ENCODE measurements around the gene UIMC1.
A peak's percentile ranks its signal among the peaks of the same experiment; 100 is the strongest.
"Not testable (repeated sequence)": the region's sequence is repeated elsewhere in the genome, so short reads cannot be mapped to it uniquely, and the experiment has no call there.

The UIMC1 gene

DNA sequence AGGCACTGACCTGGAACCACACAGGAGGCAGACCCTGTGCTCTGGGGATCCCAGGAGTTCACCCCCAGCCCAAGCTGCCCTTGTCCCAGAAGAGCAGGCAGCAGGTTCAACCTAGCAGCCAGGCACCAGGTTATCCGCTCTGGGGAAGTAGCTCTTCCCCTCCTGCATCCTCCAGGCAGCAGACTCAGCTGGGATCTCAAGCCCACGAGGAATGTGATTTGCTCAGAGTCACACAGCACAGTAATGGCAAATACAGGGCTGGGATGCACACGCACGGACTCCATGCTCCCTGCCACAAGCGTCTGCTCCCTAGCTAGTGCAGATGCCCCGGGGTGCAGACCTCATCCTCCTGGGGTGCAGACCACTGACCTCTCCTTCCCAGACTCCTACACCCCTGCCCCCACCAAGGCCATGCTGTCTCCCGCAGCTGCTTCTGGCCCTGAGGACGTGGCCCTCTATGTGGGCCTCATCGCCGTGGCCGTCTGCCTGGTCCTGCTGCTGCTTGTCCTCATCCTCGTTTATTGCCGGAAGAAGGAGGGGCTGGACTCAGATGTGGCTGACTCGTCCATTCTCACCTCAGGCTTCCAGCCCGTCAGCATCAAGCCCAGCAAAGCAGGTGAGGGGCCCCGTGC lies 132.9 kb downstream of the UIMC1 start:
- Mint-ChIP-seq H3K4me1 (ENCODE audit: low read depth in 2 of 2) (peaks cover 21 to 29% of the 10 kb centered on the region in 2 donors), H3K4me3 (peak overlapping the region in 1 of 2 donors; percentile 31), H3K27me3 (peaks cover 21 to 33% of the 10 kb centered on the region in 2 donors), H3K36me3 (ENCODE audit: insufficient read depth) (peaks cover 23% of the 10 kb centered on the region), H3K9me3 (peaks cover 3 to 6% of the 10 kb centered on the region in 2 donors), H3K27ac (peak overlapping the region in 1 of 2 donors; percentile 71)
- no peak for ATAC-seq (replicated peaks)
- no peak for DNase-seq

DNA sequence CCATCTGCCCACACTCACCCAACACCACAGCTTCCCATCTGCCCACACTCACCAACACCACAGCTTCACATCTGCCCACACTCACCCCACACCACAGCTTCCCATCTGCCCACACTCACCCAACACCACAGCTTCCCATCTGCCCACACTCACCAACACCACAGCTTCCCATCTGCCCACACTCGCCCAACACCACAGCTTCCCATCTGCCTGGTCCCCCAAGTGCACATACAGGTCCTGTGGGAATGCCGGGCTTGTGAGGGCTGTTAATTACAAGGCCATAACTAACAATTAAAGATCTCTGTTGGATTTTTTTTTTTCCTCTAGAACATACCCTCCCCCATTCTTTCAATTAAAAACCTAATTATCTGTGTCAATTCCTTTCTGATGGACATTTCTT lies 133.6 kb downstream of the UIMC1 start:
- ATAC-seq (replicated peaks); H3K9me3 Mint-ChIP-seq: not testable (repeated sequence)
- DNase-seq: peak in 1 of 3 experiments; percentile 29
- peaks cover 19 to 26% of the 10 kb centered on the region in 2 donors for H3K27me3 Mint-ChIP-seq
- peak overlapping the region; percentile 71 to 90 for H3K27ac Mint-ChIP-seq
- peaks cover 21 to 28% of the 10 kb centered on the region in 2 donors for H3K4me1 Mint-ChIP-seq (ENCODE audit: low read depth in 2 of 2)
- peaks cover 23% of the 10 kb centered on the region for H3K36me3 Mint-ChIP-seq (ENCODE audit: insufficient read depth)
- peak overlapping the region; percentile 20 to 33 for H3K4me3 Mint-ChIP-seq

DNA sequence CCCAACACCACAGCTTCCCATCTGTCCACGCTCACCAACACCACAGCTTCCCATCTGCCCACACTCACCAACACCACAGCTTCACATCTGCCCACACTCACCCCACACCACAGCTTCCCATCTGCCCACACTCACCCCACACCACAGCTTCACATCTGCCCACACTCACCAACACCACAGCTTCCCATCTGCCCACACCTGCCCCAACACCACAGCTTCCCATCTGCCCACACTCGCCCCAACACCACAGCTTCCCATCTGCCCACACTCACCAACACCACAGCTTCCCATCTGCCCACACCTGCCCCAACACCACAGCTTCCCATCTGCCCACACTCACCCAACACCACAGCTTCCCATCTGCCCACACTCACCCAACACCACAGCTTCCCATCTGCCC lies 134.0 kb downstream of the UIMC1 start:
- H3K4me1 Mint-ChIP-seq (ENCODE audit: low read depth in 2 of 2): peaks cover 21 to 28% of the 10 kb centered on the region in 2 donors
- peaks cover 23% of the 10 kb centered on the region for H3K36me3 Mint-ChIP-seq (ENCODE audit: insufficient read depth)
- peak in 1 of 3 experiments; percentile 21 for DNase-seq
- H3K27me3 Mint-ChIP-seq: peaks cover 19 to 23% of the 10 kb centered on the region in 2 donors
- H3K9me3 Mint-ChIP-seq; H3K4me3 Mint-ChIP-seq; ATAC-seq (replicated peaks): not testable (repeated sequence)
- H3K27ac Mint-ChIP-seq: peak overlapping the region; percentile 71 to 90

DNA sequence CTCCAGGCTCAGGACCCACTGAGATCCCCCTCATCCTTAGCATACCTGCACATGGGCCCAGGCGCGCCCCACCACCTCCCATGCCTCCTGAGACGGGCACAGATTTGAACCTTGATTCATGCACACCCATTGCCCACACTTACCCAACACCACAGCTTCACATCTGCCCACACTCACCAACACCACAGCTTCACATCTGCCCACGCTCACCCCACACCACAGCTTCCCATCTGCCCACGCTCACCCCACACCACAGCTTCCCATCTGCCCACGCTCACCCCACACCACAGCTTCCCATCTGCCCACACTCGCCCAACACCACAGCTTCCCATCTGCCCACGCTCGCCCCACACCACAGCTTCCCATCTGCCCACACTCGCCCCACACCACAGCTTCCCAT lies 135.9 kb downstream of the UIMC1 start:
- not testable (repeated sequence) for ATAC-seq (replicated peaks); DNase-seq; H3K4me3 Mint-ChIP-seq; H3K9me3 Mint-ChIP-seq
- H3K4me1 Mint-ChIP-seq (ENCODE audit: low read depth in 2 of 2): peaks cover 13 to 18% of the 10 kb centered on the region in 2 donors
- H3K36me3 Mint-ChIP-seq (ENCODE audit: insufficient read depth): peaks cover 20% of the 10 kb centered on the region
- peak overlapping the region in 1 of 2 donors; percentile 57 for H3K27ac Mint-ChIP-seq
- H3K27me3 Mint-ChIP-seq: peaks cover 22 to 29% of the 10 kb centered on the region in 2 donors

DNA sequence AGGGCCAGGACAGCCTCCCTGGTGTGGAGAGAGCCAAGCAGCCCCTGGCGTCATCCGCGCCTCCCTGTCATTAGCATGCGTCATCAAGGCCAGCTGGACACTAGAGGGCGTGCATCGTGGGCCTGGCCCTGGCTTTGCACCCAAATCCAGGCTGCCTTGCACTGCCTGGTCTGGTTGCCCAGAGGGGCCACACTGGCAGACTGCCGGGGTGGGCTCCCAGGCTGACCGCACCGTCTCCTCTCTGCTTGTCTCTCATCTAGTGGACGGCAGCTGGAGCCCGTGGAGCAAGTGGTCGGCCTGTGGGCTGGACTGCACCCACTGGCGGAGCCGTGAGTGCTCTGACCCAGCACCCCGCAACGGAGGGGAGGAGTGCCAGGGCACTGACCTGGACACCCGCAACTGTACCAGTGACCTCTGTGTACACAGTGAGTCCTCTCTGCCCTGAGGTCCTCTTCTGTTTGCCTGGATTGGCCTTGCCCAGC lies 136.4 kb downstream of the UIMC1 start:
- Mint-ChIP-seq H3K9me3 (peaks cover 3 to 6% of the 10 kb centered on the region in 2 donors), H3K4me3 (no peak overlapping the region), H3K27me3 (peaks cover 22 to 29% of the 10 kb centered on the region in 2 donors), H3K4me1 (ENCODE audit: low read depth in 2 of 2) (peaks cover 10 to 14% of the 10 kb centered on the region in 2 donors), H3K36me3 (ENCODE audit: insufficient read depth) (peaks cover 20% of the 10 kb centered on the region), H3K27ac (peak overlapping the region in 1 of 2 donors; percentile 57)
- DNase-seq (no peak), ATAC-seq (replicated peaks) (no peak)

DNA sequence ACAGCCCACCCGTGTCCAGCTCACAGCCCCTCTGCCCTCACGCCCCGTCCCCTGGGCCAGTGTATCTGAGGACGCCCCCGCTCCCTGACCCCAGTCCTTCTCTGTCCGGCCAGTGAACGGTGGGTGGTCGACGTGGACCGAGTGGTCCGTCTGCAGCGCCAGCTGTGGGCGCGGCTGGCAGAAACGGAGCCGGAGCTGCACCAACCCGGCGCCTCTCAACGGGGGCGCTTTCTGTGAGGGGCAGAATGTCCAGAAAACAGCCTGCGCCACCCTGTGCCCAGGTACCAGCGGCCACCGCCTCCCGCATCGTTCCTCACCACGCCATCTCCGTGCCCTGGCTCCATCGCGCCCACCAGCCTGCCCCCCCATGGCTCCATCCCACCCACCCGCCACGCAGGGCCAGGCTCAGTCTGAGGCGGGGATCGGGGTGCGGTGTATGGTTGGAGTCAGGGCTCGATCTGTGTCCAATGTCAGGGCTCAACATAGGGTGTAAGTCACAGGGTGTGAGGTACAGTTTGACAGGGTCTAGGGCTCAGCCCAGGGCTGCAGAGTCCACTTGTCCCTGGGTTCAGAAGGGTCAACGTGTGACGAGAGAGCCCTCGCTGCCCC lies 137.0 kb downstream of the UIMC1 start:
- ATAC-seq (replicated peaks) (no peak), DNase-seq (no peak)
- peaks cover 25 to 31% of the 10 kb centered on the region in 2 donors for H3K27me3 Mint-ChIP-seq
- H3K4me3 Mint-ChIP-seq: no peak overlapping the region
- H3K4me1 Mint-ChIP-seq (ENCODE audit: low read depth in 2 of 2): peaks cover 10% of the 10 kb centered on the region in 2 donors
- peaks cover 3 to 6% of the 10 kb centered on the region in 2 donors for H3K9me3 Mint-ChIP-seq
- peaks cover 20% of the 10 kb centered on the region for H3K36me3 Mint-ChIP-seq (ENCODE audit: insufficient read depth)
- no peak overlapping the region for H3K27ac Mint-ChIP-seq

DNA sequence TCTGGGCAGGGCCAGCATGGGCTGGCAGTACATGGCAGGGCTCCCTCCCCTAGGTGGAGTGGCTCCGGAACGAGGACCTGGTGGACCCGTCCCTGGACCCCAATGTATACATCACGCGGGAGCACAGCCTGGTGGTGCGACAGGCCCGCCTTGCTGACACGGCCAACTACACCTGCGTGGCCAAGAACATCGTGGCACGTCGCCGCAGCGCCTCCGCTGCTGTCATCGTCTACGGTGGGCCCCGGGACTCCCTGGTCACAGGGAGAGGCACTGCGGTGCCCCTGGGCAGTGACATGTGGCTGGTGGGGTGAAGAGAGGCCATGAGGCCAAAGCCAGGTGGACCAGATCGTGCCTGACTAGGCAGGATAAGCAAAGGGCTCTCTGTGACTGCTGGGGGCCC lies 137.8 kb downstream of the UIMC1 start:
- H3K4me1 Mint-ChIP-seq (ENCODE audit: low read depth in 2 of 2): peaks cover 7 to 10% of the 10 kb centered on the region in 2 donors
- peaks cover 32 to 39% of the 10 kb centered on the region in 2 donors for H3K27me3 Mint-ChIP-seq
- ATAC-seq (replicated peaks): no peak
- H3K27ac Mint-ChIP-seq: no peak overlapping the region
- H3K36me3 Mint-ChIP-seq (ENCODE audit: insufficient read depth): peaks cover 16% of the 10 kb centered on the region
- no peak overlapping the region for H3K4me3 Mint-ChIP-seq
- no peak for DNase-seq
- H3K9me3 Mint-ChIP-seq: peaks cover 3 to 6% of the 10 kb centered on the region in 2 donors

DNA sequence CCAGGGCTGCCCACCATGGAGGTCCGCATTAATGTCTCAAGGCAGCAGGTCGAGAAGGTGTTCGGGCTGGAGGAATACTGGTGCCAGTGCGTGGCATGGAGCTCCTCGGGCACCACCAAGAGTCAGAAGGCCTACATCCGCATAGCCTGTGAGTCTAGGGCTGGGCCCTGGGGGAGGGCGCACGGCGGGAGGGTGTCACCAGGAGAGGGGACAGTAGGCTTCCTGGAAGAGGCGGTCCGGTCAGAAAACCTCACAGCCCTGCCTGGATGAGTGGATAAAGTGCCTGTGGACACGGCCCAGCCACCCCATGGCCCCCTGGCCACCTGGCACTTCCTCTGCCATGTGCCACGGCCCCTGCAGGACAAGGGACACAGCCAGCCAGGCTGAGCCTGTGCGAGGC lies 138.5 kb downstream of the UIMC1 start:
- Mint-ChIP-seq H3K9me3 (peaks cover 2 to 6% of the 10 kb centered on the region in 2 donors), H3K4me3 (no peak overlapping the region), H3K27me3 (peaks cover 35 to 45% of the 10 kb centered on the region in 2 donors), H3K4me1 (ENCODE audit: low read depth in 2 of 2) (peaks cover 7% of the 10 kb centered on the region in 2 donors), H3K36me3 (ENCODE audit: insufficient read depth) (peaks cover 10% of the 10 kb centered on the region), H3K27ac (no peak overlapping the region)
- ATAC-seq (replicated peaks): no peak
- no peak for DNase-seq

DNA sequence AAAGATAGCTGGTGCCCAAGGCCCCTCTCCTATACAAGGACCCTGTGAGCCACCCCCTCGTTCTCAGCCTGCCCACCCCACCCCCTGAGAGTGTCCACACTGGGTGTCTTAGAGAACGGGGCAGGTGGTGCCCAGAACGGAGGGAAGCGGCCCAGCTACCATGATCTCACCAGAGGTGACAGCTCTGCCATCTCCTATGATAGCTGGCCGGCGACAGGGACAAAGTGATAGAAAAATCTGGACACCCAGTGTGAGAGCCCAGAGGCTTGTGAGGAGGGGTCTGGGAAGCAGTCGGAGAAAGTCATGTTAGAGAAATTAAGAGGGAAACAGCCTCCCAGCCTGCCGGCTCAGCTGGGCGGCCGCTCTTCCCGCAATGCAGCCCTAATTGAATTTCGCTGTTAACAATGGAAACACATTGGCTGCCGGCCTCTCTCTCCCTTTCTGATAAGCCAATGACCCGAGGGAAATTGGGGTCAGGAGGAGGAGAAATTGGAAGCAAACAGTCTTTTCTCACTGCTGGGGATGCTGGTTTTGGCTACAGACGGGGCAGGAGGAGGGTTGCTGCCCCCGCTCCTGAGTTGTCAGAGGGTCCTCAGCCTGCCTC lies 139.8 kb downstream of the UIMC1 start:
- Mint-ChIP-seq H3K4me1 (ENCODE audit: low read depth in 2 of 2) (peaks cover 4 to 7% of the 10 kb centered on the region in 2 donors), H3K9me3 (peaks cover 0 to 6% of the 10 kb centered on the region in 2 donors), H3K27ac (no peak overlapping the region), H3K27me3 (peaks cover 44 to 56% of the 10 kb centered on the region in 2 donors), H3K36me3 (ENCODE audit: insufficient read depth) (peaks cover 7% of the 10 kb centered on the region), H3K4me3 (no peak overlapping the region)
- DNase-seq (no peak), ATAC-seq (replicated peaks) (no peak)

DNA sequence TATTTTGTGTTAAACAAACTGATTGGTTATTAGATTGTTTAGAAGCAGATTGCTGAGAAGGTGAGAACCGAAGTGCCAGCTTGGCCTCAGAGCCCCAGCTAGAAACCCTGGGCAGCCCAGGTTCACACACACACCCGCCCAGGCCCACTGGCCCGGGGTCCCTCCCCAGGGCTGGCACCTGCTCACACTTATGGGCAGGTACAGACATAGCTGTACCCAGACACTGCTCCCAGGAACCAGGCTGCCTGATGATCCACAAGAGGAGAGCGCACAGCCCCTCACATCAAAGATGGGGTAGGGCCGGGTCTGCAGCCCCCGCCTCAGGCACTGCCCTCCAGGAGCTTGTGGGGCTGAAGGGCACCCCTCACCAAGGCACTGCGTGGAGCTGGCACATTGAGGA lies 140.6 kb downstream of the UIMC1 start:
- Mint-ChIP-seq H3K4me1 (ENCODE audit: low read depth in 2 of 2) (peaks cover 4 to 7% of the 10 kb centered on the region in 2 donors), H3K9me3 (peaks cover 0 to 6% of the 10 kb centered on the region in 2 donors), H3K4me3 (no peak overlapping the region), H3K27me3 (peaks cover 44 to 65% of the 10 kb centered on the region in 2 donors), H3K27ac (no peak overlapping the region), H3K36me3 (ENCODE audit: insufficient read depth) (peaks cover 7% of the 10 kb centered on the region)
- no peak for DNase-seq
- ATAC-seq (replicated peaks): no peak

DNA sequence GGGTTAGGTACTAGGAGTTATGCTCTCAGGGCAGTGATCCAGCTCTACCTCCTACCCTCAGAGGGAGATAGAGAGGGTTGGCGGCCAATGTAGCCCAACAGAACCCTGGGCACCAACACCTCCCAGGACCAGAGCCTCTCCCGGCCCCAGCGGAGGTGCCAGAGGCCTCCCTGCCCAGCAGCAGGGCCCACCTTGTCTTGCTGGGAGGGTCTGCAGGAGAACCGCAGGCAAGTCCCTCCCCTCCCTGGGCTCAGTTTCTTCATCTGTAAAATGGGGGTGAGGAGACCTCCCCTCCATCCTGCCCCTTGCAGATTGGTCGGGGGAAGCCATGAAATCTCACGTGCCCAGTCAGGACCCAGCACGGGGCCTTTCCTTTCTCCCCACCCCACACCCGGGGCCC lies 141.8 kb downstream of the UIMC1 start:
- H3K27ac Mint-ChIP-seq: no peak overlapping the region
- DNase-seq (no peak), ATAC-seq (replicated peaks) (no peak)
- H3K9me3 Mint-ChIP-seq: no peaks in the 10 kb centered on the region
- H3K4me3 Mint-ChIP-seq: no peak overlapping the region
- peaks cover 51 to 75% of the 10 kb centered on the region in 2 donors for H3K27me3 Mint-ChIP-seq
- no peaks in the 10 kb centered on the region for H3K36me3 Mint-ChIP-seq (ENCODE audit: insufficient read depth)
- peaks cover 0 to 1% of the 10 kb centered on the region in 2 donors for H3K4me1 Mint-ChIP-seq (ENCODE audit: low read depth in 2 of 2)

DNA sequence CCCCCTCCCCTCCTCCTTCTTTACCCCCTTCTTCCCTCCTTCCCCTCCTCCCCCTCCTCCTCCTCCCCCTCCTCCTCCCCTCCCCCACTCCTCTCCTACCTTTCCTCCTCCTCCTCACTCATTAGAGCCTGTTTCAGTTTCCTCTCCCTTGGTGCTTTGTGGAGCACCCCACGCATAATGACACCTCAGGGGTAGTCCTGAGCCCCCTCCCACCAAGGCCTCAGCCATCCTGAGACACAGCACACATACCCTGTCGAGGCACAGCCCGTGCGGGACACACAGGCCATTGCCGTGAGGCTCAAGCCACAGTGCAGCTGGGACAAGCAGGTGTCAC lies 142.8 kb downstream of the UIMC1 start:
- no peak overlapping the region for H3K27ac Mint-ChIP-seq
- no peak for ATAC-seq (replicated peaks)
- no peaks in the 10 kb centered on the region for H3K36me3 Mint-ChIP-seq (ENCODE audit: insufficient read depth)
- no peak overlapping the region for H3K4me3 Mint-ChIP-seq
- no peak for DNase-seq
- peaks cover 51 to 75% of the 10 kb centered on the region in 2 donors for H3K27me3 Mint-ChIP-seq
- no peaks in the 10 kb centered on the region for H3K9me3 Mint-ChIP-seq
- H3K4me1 Mint-ChIP-seq (ENCODE audit: low read depth in 2 of 2): peaks cover 0 to 1% of the 10 kb centered on the region in 2 donors

DNA sequence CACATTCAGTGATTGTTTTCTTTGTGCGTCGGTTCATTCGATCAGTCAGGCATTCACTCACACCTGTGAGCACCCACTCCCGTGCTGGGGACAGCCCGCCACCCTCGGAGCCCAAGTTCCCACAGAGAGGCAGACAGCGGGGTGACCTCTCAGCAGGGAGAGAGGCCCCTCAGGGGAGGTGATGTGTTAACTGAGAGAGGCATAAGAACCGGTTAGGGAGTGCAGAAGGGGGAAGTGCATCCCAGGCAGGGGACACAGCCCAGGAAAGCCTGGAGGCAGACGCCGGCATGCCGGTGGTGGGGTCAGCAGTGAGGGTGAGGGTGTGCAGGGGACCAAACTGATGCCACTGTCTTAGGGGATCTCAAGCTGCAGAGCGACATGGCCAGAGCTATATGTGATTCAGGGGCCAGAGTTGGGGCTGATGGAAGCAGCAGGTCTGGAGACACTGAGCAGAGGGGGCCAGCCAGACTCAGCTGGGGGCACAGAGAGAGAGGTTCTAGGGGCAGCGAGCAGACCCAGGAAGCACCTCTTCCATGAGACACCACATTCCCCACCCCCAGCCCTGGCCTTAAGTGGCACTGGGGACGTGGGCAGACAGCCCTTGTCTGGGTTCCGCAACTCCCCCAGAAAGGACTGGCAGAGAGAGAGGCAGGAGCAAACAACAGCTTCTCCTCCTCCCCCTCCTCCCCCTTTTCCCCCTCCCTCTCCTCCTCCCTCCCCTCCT lies 143.4 kb downstream of the UIMC1 start:
- Mint-ChIP-seq H3K4me1 (ENCODE audit: low read depth in 2 of 2) (peaks cover 1 to 2% of the 10 kb centered on the region in 2 donors), H3K27ac (no peak overlapping the region), H3K4me3 (no peak overlapping the region), H3K27me3 (peaks cover 56 to 79% of the 10 kb centered on the region in 2 donors), H3K9me3 (no peaks in the 10 kb centered on the region), H3K36me3 (ENCODE audit: insufficient read depth) (no peaks in the 10 kb centered on the region)
- ATAC-seq (replicated peaks) (no peak), DNase-seq (no peak)
